CD4-positive, alpha-beta T cell treated with Interleukin-4 for 4 hours (primary cell): ENCODE data around the gene HCFC1R1.
"Not testable (repeated sequence)": the region's sequence is repeated elsewhere in the genome, so short reads cannot be mapped to it uniquely, and the experiment has no call there.

Source experiments
- DNase-seq: peaks from one replicate; pipeline ENCODE4 v3.0.0-alpha.2; 2020

Gene HCFC1R1

DNA sequence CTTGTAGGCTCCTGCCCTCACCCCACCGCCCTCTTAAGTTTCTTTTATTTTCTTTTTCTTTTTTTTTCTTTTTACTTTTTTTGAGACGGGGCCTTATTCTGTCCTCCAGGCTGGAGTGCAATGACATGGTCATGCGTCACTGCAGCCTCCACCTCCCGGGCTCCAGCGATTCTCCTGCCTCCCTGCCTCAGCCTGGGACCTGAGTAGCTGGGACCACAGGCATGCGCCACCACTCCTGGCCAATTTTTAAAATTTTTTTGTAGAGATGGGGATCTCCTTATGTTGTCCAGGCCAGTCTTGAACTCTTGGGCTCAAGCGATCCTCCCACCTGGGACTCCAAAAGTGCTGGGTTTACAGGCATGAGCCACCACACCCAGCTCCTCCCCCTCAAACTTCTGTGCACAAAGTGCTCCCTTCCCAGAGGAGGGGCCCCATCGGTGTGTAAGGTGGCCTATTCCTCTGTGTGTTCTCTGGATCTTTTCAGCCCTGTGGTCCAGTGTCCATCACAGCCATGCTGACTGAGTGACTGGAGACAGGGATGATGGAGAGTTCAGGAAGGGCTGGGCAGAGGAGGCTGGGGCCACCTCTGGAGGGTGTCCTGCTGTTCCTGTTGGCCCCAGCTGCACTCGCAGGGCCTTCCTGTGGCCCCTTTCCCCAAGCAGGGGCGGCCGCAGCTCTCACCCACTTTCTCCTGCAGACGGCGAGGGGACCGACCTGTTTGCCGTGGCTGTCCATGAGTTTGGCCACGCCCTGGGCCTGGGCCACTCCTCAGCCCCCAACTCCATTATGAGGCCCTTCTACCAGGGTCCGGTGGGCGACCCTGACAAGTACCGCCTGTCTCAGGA lies 32.8 kb upstream of the HCFC1R1 start:
- no peak for DNase-seq

DNA sequence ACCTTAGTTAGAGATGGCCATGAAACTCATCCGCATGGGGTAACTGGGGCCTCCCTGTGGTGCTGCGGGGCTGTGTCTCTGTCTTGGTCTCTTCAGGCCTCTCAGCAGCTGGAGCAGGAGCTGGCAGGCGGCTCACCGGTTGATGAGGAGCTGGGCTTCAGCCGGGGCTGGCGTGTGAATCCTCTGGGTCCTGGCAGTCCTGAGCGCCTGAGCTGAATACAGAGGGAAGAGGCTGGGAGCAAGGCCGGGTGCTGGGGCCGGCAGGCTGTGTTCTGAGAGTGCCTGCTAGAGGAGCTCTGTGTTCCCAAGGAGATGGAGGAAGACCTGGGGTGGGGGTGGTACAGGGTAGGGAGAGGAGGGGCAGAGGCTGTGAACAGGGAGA lies 32.0 kb upstream of the HCFC1R1 start:
- not testable (repeated sequence) for DNase-seq

DNA sequence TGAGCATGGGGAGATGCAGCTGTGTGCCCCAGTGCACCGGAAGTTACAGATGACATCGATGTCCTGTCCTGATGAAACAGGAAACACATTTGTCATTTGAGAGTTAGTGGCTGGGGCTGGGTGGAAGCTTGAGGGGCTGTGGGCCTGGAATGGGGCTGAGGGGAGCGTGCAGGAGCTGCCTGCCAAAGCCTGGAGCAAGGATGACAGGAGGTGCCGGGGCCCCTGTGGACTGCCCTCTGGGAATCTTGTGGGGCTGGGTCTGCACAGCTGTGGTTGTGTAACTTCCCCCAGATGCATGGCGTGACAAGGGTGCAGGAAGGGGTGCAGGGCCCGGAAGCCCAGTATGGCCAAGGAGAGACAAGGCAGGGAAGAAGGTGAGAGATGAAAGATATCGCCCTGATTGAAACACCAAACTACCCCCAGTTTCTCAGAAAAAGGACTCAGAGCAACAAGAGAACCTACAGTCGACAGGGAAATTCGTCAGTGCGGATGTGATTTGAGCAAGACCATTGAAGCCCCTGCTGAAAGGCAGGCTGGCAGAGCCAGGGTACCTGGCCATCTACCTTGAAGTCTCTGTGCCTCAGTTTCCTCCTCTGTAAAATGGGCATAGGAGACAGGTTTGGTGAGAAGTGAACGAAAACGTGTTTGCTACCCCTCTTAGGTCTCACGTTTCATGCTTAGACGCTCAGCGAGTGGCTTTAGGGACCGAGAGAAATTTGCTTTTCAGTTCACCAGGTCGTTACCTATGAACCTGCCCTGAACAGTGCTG lies 31.4 kb upstream of the HCFC1R1 start:
- no peak for DNase-seq

DNA sequence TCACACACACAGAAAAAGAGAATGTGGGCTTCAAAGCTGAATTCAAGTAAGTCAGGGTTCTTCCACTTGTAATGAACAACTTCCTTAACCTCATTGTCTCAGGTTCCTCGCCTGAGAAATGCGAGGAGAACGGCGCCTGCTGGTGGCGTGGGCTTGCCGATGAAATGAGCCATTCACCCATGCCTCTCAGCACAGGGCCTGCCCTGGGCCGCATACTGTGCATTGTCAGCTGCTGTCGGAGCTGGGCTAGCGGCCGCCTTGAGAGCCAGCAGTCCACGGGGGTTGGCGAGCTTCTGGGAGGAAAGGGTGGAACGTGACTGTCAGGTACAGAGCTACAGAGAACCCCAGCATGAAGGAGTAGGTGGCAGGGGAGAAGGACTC lies 29.6 kb upstream of the HCFC1R1 start:
- DNase-seq, result not testable (repeated sequence)

DNA sequence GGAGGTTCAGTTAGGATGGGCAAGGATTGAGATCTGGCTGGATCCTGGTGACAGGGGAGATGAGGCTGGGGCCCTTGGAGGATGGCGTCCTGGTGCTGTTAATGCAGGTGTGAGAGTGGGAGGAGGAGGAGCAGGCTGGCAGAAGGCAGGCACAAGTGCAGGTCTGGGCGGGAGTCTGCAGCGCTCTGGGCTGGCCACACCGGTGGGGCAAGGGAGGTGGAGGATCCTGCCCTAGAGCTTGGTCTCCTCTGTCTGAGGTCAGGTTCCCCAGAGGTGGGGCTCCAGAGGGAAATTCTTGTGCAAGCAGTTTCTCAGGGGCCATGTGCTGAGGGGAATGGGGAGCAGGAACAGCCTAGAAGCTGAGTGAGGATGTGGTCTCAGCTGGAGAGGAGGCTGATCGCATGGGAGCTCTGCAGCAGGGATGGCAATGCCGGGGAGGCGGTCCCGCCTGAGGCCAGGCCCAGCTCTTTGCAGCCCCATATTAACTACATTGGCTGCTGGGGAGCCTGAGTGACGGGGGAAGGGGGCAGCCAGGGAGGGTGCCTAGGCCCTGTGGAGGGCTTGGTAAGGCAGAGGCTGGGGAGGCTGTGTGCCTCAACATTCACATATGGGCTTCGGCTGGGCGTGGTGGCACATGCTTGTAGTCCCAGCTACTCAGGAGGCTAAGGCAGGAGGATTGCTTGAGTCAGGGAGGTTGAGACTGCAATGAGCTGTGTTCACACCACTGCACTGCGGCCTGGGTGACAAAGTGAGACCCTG lies 29.0 kb upstream of the HCFC1R1 start:
- not testable (repeated sequence) for DNase-seq

DNA sequence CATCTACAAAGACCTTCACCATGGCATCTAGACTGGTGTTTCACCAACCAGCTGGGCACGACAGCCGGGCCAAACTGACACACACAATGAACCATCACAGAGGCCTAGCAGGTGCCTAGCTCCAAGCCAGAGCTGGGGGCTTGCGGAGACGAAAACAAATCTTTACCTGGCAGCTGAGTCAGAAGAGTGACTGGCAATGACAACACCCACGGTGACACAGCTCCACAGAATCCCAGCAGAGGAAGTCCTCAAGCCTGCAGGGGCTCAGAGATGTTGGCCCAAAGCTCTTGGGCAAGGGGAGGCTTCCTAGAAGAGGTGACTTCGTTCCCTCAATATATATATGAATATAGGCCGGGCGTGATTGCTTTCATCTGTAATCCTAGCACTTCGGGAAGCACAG lies 27.8 kb upstream of the HCFC1R1 start:
- no peak for DNase-seq

DNA sequence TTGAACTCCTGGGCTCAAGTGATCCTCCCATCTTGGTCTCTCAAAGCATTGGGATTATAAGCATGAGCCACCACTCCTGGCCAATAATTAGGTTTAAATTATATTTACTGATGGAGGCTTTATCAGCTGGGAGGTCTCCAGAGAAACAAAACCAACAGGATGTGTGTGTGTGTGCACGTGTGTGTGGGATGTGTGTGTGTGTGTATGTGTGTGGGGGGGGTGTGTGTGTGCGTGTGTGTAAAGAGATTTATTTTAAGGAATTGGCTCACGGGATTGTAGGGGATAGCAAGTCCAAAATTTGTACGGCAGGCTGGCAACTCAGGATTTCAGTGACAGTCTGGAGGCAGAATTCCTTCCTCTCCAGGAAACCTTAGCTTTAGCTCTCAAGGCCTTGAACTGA lies 27.3 kb upstream of the HCFC1R1 start:
- DNase-seq, result no peak

DNA sequence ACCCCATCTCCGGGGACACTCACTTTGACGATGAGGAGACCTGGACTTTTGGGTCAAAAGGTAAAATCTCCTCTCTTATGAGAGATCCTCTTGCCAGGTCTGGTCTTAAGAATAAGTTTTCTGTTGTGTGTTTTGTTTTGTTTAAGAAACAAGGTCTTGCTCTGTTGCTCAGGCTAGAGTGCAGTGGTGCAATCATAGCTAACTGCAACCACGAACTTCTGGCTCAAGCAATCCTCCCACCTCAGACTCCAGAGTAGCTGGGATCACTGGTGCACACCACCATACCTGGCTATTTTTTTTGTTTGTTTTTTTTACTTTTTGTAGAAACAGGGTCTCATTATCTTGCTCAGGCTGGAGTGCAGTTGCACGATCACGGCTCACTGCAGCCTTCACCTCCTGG lies 26.7 kb upstream of the HCFC1R1 start:
- DNase-seq, result no peak

DNA sequence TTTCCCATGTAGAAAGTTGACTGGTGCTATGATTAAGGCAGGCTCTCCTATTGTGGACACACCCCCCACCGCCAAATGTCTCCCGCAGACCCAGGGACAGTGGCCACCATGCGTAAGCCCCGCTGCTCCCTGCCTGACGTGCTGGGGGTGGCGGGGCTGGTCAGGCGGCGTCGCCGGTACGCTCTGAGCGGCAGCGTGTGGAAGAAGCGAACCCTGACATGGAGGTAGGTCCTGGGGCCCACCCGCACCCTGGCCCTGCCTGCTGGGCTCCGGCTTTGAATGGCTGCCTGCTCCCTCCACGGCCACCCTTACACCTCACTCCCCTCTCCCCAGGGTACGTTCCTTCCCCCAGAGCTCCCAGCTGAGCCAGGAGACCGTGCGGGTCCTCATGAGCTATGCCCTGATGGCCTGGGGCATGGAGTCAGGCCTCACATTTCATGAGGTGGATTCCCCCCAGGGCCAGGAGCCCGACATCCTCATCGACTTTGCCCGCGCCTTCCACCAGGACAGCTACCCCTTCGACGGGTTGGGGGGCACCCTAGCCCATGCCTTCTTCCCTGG lies 26.3 kb upstream of the HCFC1R1 start:
- no peak for DNase-seq

DNA sequence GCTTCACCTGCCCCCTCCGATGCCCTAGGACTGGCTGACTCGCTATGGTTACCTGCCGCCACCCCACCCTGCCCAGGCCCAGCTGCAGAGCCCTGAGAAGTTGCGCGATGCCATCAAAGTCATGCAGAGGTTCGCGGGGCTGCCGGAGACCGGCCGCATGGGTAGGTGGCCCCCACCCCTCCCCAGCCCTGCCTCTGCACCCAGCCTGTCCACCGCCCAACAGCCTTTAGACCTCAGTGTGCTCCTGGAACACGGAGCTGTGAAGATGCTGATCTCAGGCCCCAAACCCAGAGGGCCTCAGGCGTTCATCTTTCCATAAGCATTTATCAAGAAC lies 23.6 kb upstream of the HCFC1R1 start:
- no peak for DNase-seq

DNA sequence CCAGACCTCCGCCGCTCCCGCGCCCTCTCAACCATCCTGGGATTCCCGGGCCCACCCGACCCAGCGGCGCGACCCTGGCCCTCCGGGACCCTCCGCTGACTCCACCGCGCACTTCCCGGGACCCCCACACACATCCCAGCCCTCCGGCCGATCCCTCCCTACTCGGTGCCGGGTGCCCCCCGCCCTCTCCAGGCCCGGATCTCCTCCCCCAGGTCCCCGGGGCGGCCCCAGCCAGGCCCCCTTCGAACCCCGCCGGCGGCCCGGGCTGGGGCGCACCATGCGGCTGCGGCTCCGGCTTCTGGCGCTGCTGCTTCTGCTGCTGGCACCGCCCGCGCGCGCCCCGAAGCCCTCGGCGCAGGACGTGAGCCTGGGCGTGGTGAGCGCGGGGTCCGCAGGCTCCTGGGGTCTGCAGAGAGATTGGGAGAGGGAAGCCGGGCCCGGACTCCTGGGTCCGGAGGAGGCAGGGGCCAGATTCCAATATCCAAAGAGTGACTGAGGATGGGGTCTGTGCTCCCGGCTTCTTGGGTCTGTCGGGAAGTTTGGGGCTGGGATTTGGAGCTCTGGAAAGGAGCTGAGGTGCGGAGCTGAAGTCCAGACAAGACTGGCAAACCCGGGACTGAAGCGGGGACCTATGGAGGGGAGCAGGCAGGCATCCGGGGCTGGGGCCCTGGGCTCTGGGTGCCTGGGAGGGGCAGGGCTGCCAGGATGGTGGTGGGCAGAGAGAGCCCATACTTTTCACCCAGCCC lies 23.1 kb upstream of the HCFC1R1 start:
- no peak for DNase-seq

DNA sequence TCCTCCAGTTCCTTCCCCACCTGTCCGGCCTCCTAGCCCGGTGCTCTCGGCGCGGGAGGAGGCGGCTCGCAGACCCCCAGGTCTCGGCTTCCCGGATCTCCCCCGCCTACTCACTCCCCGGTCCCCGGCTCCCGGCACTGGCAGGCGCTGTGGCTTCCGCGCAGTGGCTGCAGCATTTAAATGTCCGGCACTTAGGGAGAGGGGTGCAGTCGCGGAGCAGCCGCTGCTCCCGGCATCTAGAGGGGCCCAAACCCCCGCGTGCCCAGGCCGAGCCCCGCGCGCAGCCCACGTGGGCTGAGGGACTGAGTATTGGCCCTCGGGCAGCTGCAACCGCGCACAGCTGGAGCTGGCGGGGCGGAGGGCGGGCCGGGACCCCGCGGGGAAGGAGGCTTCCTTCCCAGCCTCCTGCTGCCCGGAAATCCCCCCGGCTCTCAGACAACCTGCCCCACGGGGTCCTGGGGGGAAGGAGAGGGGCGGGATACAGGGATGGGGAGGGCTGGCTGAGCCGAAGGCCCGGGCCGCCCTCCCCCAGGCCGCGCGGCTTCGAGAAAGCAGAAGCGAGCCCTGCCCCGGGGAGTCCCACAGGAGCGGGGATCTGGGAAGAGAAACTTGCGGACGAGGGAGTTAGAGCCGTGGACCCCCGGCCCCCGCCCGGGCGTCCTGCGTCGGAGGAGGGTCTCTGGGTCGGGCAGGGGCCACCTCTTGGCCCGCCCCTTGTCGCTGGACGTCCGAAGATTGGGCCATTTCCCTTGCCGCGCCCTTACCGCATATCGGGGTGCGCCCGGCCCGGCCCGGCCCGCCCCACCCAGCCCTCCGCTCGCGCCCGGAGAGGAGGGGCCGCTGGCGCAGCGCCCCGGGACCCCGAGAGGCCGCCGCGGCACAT lies 22.3 kb upstream of the HCFC1R1 start, which contains the start of gene MMP25:
MMP25 (plus strand) TSS at position 804 of the 883 bp plus-strand sequence. CDS start 357 bp downstream, outside the sequence.
- no peak for DNase-seq

DNA sequence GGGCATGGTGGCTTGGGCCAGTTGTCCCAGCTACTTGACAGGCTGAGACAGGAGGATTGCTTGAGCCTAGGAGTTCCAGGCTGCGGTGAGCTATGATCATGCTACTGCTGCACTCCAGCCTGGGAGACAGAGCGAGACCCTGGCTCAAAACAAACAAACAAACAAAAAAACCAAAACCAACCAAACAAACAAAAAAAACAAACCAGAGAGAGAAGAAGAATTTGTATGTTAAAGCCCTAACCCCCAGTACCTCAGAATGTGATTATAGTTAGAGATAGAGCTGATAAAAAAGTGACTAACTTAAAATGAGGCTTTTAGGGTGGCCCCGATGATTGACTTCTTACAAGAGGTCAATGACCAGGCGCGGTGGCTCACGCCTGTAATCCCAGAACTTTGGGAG lies 21.0 kb upstream of the HCFC1R1 start:
- DNase-seq, result no peak

DNA sequence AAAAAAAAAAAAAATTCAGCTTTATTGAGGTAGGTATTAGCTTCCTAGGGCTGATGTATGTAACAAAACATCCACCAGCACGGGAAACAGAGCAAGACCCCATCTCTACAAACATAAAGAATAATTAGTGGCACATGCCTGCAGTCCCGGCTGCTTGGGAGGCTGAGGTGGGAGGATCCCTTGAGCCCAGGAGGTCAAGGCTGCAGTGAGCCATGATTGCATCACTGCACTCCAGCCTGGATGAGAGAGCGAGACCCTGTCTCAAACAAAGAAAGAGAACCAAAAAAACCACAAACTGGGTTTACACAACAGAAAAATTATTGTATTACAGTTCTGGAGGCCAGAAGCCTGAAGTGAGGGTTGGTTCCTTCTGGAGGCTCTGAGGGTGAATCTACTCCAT lies 18.6 kb upstream of the HCFC1R1 start:
- DNase-seq, result no peak

DNA sequence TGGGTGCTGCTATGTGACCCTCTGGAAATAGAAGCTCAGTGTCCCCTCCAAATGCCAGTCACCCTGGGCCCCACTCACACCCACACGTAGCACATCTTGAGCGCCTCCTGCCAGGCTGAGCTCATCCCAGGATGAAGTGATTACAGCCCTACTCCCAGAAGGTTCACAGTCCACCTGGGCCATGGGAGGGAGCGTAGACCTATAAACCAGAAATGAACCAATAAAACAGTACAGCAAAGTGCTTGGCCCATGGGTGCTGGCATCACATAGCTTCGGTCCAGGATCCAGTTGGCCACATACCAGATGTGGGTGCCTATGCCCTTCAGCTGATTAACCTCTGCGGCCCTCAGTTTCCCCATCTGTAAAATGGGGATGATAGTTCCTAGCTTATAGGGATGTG lies 15.2 kb upstream of the HCFC1R1 start:
- DNase-seq, result no peak

DNA sequence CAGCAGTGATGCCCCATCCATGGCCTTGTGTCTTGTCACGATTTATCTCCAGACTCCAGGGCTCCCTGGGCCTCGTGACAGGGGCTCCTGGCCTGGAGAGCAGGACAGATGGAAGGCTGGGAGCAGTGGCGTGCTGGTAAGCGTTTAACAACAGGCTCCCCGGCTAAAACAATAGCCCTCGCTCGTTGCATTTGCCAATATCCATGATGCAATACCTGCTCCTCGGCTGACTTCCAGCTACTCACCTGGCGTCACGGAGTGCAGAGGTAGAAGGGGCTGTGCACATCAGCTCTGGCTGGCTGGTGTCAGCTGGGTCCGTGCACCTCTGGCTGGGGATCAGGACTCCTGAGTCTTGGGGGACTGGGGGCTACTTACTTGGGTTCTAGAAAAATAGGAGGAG lies 14.5 kb upstream of the HCFC1R1 start:
- no peak for DNase-seq

DNA sequence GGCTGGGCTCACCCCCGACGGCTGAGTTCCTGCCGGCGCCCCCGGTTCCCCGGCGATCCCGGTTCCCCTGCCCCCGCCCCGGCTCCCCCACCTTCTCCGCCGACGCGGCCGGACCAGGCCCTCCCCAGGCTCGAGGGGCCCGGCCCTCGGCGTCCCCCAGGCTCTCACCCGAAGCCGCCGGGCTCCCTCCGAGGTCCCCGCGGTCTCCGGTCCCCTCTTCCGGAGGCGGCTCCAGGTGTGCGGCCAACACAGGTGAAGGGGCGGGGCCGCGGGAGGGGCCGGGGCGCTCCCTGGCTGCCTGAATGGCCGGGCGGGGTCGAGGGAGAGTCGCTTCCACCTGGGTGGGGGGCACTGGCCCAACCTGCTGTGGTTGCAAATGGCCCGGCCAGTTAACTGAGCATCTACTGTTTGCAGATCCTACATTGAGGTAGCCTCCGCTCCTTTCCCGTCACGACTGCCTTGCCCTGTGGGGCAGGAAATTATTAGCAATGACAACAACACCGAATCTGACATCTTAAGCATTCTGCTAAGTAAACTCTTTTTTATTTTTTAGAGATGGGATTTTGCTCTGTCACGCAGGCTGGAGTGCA lies 13.1 kb upstream of the HCFC1R1 start, which contains the start of gene BICDL2:
BICDL2 (minus strand) TSS at position 219 of the 590 bp plus-strand sequence. CDS start 1,448 bp downstream, outside the sequence.
- DNase-seq, result no peak

DNA sequence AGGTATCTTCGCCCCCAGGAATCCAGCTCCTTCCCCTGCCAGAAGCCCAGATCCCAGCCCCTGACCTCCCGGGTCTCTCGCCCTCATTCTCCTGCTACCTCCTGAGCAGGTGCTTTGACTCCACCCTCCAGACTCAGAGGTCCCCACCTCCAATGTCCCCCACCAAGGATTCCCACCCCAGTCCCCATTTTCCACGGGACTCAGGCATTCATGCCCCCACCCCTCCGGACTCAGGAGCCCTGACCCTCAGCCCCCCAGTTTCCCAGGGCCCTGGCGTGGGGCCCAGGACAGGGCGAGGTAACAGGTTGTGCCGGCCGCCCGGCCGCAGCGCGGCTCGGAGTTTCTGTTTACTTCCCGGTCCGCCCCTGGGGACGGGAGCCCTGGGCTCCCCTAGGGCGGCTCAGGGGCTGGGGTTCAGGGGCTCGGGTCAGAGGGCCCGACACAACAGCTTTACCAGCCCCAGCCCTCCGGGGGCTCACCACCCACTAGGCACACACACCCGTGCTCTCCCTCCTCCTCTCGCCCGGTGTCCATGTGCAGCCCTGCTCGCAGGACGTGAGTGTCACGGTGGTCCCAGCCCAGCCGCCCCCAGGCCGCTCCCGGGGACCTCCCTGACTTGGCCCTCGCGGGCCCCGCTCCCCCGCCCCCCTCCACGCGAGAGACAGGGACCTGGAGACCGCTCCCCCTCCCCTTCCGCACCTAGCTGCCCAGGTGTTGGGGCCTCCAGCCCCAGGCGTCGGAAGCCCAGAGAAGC lies 12.4 kb upstream of the HCFC1R1 start:
- no peak for DNase-seq

DNA sequence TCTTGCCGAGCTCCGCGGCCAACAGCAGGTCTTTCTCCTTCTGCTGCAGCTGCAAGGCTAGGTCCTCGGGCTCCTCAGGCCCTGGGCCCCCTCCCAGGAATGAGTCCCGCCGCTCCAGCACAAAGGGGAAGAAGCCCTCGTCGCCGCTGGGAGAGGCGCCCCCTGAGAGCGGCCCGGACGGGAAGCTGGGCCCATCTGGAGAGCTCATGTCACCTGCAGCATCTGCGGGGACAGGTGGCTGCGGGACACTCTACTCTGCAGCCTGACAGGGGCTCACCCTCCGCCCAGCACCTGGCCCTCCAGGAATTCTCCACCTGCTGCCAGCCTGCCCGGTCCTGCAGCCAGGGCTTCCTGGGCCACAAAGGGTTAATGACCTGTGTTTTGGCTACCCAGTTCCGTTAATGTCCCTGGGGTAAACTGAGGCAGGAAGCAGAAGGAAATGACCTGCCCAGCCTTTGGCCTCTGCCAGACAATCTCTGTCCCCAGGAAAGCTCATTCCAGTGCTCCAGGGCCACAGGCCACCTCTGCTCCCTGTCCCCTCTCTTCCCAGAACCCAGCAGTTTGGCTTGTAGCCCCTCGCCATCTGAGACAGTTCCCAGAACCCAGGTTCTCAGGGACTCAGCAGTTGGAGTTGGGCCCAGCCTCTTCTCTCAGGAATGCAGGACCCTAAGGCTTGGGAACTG lies 11.7 kb upstream of the HCFC1R1 start:
- no peak for DNase-seq

DNA sequence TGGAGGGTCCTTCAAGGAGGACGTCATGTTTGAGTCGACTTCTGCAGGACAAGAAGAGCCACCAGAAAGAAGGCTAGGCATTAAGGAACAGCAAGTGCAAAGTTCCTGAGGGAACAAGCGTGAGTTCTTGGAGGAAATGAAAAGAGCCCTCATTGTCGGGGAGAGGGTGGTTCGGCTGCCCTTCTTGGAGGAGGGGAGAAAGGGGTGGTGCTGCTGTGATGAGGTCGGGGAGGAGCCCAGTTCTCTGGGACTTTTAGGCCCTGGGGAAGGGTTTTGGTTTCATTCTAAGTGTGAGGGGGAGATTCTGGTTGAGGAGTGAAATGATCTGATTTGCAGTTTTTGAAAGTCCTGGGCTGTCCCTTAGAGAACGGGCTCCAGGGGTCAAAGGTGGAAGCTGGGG lies 8.9 kb upstream of the HCFC1R1 start:
- no peak for DNase-seq
